Germinal center (tissue), 1 donor: ENCODE measurements around the gene MUC6.

Experiments used
- DNase-seq: peaks from one replicate; pipeline ENCODE4 v3.0.0; 2012; ENCODE audit warnings: mixed read lengths, low spot score

The MUC6 gene

GRCh38 chr11:1051356-1052132 is 15.0 kb upstream of the MUC6 start:
- DNase-seq: no peak

- DNase-seq: peak; percentile 88
Observed at GRCh38 chr11:1050581-1051355, 14.2 kb upstream of the MUC6 start.

- DNase-seq: no peak
Observed at GRCh38 chr11:1049911-1050580, 13.5 kb upstream of the MUC6 start.

- no peak for DNase-seq
Observed at GRCh38 chr11:1049431-1049891, 12.9 kb upstream of the MUC6 start.

GRCh38 chr11:1049071-1049405 is 12.5 kb upstream of the MUC6 start:
- DNase-seq: no peak

- DNase-seq: no peak
Observed at GRCh38 chr11:1048375-1049070, 12.0 kb upstream of the MUC6 start.

- no peak for DNase-seq
Observed at GRCh38 chr11:1047595-1048156, 11.2 kb upstream of the MUC6 start.

- DNase-seq: no peak
Observed at GRCh38 chr11:1044160-1044559, 7.6 kb upstream of the MUC6 start.

- DNase-seq: no peak
Observed at GRCh38 chr11:1043563-1044096, 7.1 kb upstream of the MUC6 start.

- no peak for DNase-seq
Observed at GRCh38 chr11:1042626-1043562, 6.4 kb upstream of the MUC6 start.

- DNase-seq: no peak
Observed at GRCh38 chr11:1041936-1042608, 5.6 kb upstream of the MUC6 start.

- DNase-seq: no peak
Observed at GRCh38 chr11:1041471-1041870, 5.0 kb upstream of the MUC6 start.

- DNase-seq: no peak
Observed at GRCh38 chr11:1041149-1041467, 4.6 kb upstream of the MUC6 start.

GRCh38 chr11:1040428-1041148 is 4.1 kb upstream of the MUC6 start:
- DNase-seq: no peak

- DNase-seq: no peak
Observed at GRCh38 chr11:1039481-1040427, 3.2 kb upstream of the MUC6 start.

GRCh38 chr11:1038921-1039320 is 2.4 kb upstream of the MUC6 start:
- DNase-seq: no peak

GRCh38 chr11:1038361-1038760 is 1.8 kb upstream of the MUC6 start:
- no peak for DNase-seq

GRCh38 chr11:1037506-1038055 is 1.1 kb upstream of the MUC6 start:
- no peak for DNase-seq
